ENCODE measurements around the gene NDUFC1.

DNA sequence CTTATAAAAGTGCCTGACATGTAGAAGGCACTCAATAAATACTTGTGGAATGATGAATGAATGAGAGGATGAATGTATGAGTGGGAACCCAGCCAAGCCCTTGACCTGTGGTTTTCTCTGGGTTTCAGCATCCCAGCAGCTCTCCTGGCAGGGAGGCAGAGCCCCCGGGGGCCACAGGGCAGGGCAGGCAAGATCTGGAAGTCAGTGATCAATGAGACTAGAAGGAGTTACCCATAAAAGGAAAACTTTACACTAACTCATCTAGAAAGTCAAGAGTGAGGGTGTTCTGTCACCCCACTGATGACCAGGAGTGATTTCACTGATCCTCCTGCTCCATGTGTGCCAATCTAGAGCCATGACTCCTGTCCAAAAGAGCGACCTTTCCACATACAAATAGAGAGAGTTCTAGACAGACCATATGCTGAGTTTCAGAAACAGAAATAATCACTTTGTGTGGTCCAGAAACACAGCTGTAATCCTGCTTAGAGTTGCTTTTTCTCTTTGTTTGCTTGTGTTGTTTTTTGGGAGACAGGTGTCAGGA is 59.7 kb downstream of the NDUFC1 start:
- TF ChIP-seq, protein P1, sequence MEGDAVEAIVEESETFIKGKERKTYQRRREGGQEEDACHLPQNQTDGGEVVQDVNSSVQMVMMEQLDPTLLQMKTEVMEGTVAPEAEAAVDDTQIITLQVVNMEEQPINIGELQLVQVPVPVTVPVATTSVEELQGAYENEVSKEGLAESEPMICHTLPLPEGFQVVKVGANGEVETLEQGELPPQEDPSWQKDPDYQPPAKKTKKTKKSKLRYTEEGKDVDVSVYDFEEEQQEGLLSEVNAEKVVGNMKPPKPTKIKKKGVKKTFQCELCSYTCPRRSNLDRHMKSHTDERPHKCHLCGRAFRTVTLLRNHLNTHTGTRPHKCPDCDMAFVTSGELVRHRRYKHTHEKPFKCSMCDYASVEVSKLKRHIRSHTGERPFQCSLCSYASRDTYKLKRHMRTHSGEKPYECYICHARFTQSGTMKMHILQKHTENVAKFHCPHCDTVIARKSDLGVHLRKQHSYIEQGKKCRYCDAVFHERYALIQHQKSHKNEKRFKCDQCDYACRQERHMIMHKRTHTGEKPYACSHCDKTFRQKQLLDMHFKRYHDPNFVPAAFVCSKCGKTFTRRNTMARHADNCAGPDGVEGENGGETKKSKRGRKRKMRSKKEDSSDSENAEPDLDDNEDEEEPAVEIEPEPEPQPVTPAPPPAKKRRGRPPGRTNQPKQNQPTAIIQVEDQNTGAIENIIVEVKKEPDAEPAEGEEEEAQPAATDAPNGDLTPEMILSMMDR (IDR thresholded peaks at IDR 0.05) = no peak
- no peak for TF ChIP-seq POLR2A (IDR thresholded peaks at IDR 0.05)
